Ovary (tissue), 1 donor: ENCODE results near the gene ITSN1.

Experiments used
- EP300 ChIP-seq: sonication (generic); formaldehyde crosslinking; IDR thresholded peaks from one replicate; pipeline ENCODE4 v1.6.1; 2017; ENCODE audit warnings: antibody characterized with exemption
- POLR2A ChIP-seq: fragments of 450-650 bp; IDR thresholded peaks from one replicate; pipeline ENCODE4 v1.6.1; 2017; ENCODE audit warnings: antibody characterized with exemption, mild to moderate bottlenecking, moderate library complexity

GRCh38 chr21:33682992-33683627 lies 40.8 kb downstream of the ITSN1 start:
- no peak for TF ChIP-seq POLR2A
- TF ChIP-seq EP300 = no peak
